OCI-LY1 (cell line): Measurements from ENCODE around the gene EFNA3.

ENCODE experiments used
- H2AFZ ChIP-seq: fragments of 200-600 bp; sonication (generic), shearing (Covaris generic); 2 replicates; pipeline ENCODE4 v1.6.0; 2014; ENCODE audit warnings: antibody characterized with exemption, mild to moderate bottlenecking, low read length
- H3F3A ChIP-seq: fragments of 200-600 bp; sonication (generic), shearing (Covaris generic); 2 replicates; pipeline ENCODE4 v1.6.0; 2014; ENCODE audit warnings: mild to moderate bottlenecking, antibody characterized with exemption, low read length, moderate library complexity; ENCODE audit not compliant: insufficient read depth
- H3K27ac ChIP-seq: fragments of 200-600 bp; sonication (generic); 2 replicates; pipeline ENCODE4 v1.5.1; 2014; ENCODE audit warnings: low read length, mixed run types, mild to moderate bottlenecking, low read depth; ENCODE audit not compliant: poor library complexity, severe bottlenecking
- H3K27me3 ChIP-seq: fragments of 200-600 bp; sonication (generic); 2 replicates; pipeline ENCODE4 v1.6.0; 2014; ENCODE audit warnings: antibody characterized with exemption, mild to moderate bottlenecking, low read length, moderate library complexity; ENCODE audit not compliant: insufficient read depth
- H3K36me3 ChIP-seq: fragments of 200-600 bp; sonication (generic); 2 replicates; pipeline ENCODE4 v1.6.1; 2014; ENCODE audit warnings: mild to moderate bottlenecking, antibody characterized with exemption, low read length, moderate library complexity, mixed read lengths; ENCODE audit not compliant: insufficient read depth
- H3K4me1 ChIP-seq: fragments of 200-600 bp; sonication (generic); 2 replicates; pipeline ENCODE4 v1.5.1; 2014; ENCODE audit warnings: mild to moderate bottlenecking, low read length, moderate library complexity; ENCODE audit not compliant: insufficient read depth, severe bottlenecking
- H3K4me2 ChIP-seq: fragments of 200-600 bp; sonication (generic), shearing (Covaris generic); 2 replicates; pipeline ENCODE4 v1.6.1; 2014; ENCODE audit warnings: low read length
- H3K4me3 ChIP-seq: fragments of 200-600 bp; sonication (generic); 2 replicates; pipeline ENCODE4 v1.5.1; 2014; ENCODE audit warnings: low read length, low read depth, mild to moderate bottlenecking, mixed read lengths; ENCODE audit not compliant: poor library complexity, severe bottlenecking
- H3K79me2 ChIP-seq: fragments of 200-600 bp; shearing (Covaris generic); 2 replicates; pipeline ENCODE4 v1.6.1; 2016; ENCODE audit warnings: mixed run types, low read length, mixed read lengths; ENCODE audit not compliant: insufficient read depth
- H3K9ac ChIP-seq: fragments of 200-600 bp; sonication (generic), shearing (Covaris generic); 2 replicates; pipeline ENCODE4 v1.6.1; 2014; ENCODE audit warnings: mild to moderate bottlenecking, low read length, mixed read lengths
- H3K9me2 ChIP-seq: fragments of 200-600 bp; sonication (generic), shearing (Covaris generic); 2 replicates; pipeline ENCODE4 v1.6.1; 2014; ENCODE audit warnings: low read depth, mild to moderate bottlenecking, low read length, mixed read lengths
- H3K9me3 ChIP-seq: fragments of 200-600 bp; shearing (Covaris generic); 2 replicates; pipeline ENCODE4 v1.6.1; 2014; ENCODE audit warnings: low read length, mixed read lengths
- H4K20me1 ChIP-seq: fragments of 200-600 bp; sonication (generic), shearing (Covaris generic); 2 replicates; pipeline ENCODE4 v1.6.0; 2016; ENCODE audit warnings: mild to moderate bottlenecking, low read length; ENCODE audit not compliant: insufficient read depth
- CTCF ChIP-seq: fragments of 200-600 bp; sonication (generic), shearing (Covaris generic); IDR thresholded peaks from 2 replicates; pipeline ENCODE4 v1.5.1; 2017; ENCODE audit warnings: mild to moderate bottlenecking, antibody characterized with exemption, low read length, moderate library complexity, mixed read lengths
- EZH2 ChIP-seq: fragments of 200-600 bp; sonication (generic), shearing (Covaris generic); IDR thresholded peaks from 2 replicates; pipeline ENCODE4 v1.8.0; 2017; ENCODE audit warnings: borderline replicate concordance, mixed run types, mild to moderate bottlenecking, antibody characterized with exemption, low read length, moderate library complexity, mixed read lengths

The EFNA3 gene

GRCh38 chr1:155034318-155035208 lies 44.1 kb upstream of the EFNA3 start:
- H3K4me3 ChIP-seq, result no peak overlapping the region
- H3K79me2 ChIP-seq, result no peaks in the 10 kb centered on the region
- H3K9ac ChIP-seq, result no peak overlapping the region
- no peaks in the 10 kb centered on the region for H4K20me1 ChIP-seq
- no peaks in the 10 kb centered on the region for H3K9me2 ChIP-seq
- H3K27ac ChIP-seq, result no peak overlapping the region
- TF ChIP-seq CTCF (no peak), EZH2 (no peak)
- no peak overlapping the region for H2AFZ ChIP-seq
- no peaks in the 10 kb centered on the region for H3K36me3 ChIP-seq
- H3K27me3 ChIP-seq, result peaks cover 8% of the 10 kb centered on the region; the same call in 1 of the 2 replicates
- H3K9me3 ChIP-seq, result no peaks in the 10 kb centered on the region
- H3K4me2 ChIP-seq, result no peak overlapping the region
- no peaks in the 10 kb centered on the region for H3F3A ChIP-seq
- no peaks in the 10 kb centered on the region for H3K4me1 ChIP-seq

GRCh38 chr1:155035936-155036335 lies 42.7 kb upstream of the EFNA3 start:
- H3F3A ChIP-seq, result no peaks in the 10 kb centered on the region
- H3K27me3 ChIP-seq, result peaks cover 11% of the 10 kb centered on the region
- H2AFZ ChIP-seq, result no peak overlapping the region
- no peak overlapping the region for H3K27ac ChIP-seq
- no peak overlapping the region for H3K4me2 ChIP-seq
- no peaks in the 10 kb centered on the region for H4K20me1 ChIP-seq
- H3K9me2 ChIP-seq, result no peaks in the 10 kb centered on the region
- no peaks in the 10 kb centered on the region for H3K9me3 ChIP-seq
- no peak overlapping the region for H3K4me3 ChIP-seq
- H3K79me2 ChIP-seq, result no peaks in the 10 kb centered on the region
- no peaks in the 10 kb centered on the region for H3K36me3 ChIP-seq
- H3K4me1 ChIP-seq, result no peaks in the 10 kb centered on the region
- H3K9ac ChIP-seq, result no peak overlapping the region
- TF ChIP-seq CTCF (no peak), EZH2 (no peak)

GRCh38 chr1:155037043-155037442 lies 41.6 kb upstream of the EFNA3 start:
- Histone ChIP-seq H2AFZ (no peak overlapping the region), H3K9me2 (no peaks in the 10 kb centered on the region)
- no peak for TF ChIP-seq EZH2
- no peak for TF ChIP-seq CTCF

More at GRCh38 chr1:155037043-155037442, 41.6 kb upstream of the EFNA3 start:
- H3K4me3 ChIP-seq, result no peak overlapping the region
- no peaks in the 10 kb centered on the region for H4K20me1 ChIP-seq
- no peaks in the 10 kb centered on the region for H3K79me2 ChIP-seq
- no peak overlapping the region for H3K9ac ChIP-seq
- no peak overlapping the region for H3K27ac ChIP-seq
- peaks cover 11% of the 10 kb centered on the region for H3K27me3 ChIP-seq
- H3K4me1 ChIP-seq, result no peaks in the 10 kb centered on the region
- H3K4me2 ChIP-seq, result no peak overlapping the region
- H3K36me3 ChIP-seq, result no peaks in the 10 kb centered on the region
- H3F3A ChIP-seq, result no peaks in the 10 kb centered on the region
- no peaks in the 10 kb centered on the region for H3K9me3 ChIP-seq
